H9 (cell line): ENCODE results near the gene ANKHD1. TPM values are rescaled to one million over a fixed set of nuclear protein-coding genes. Genes with fewer than 3 reads are reported as not detected.

Experiments
- DNase-seq: peaks from one replicate; pipeline ENCODE4 v3.0.0-alpha.2; 2017
- H2AFZ ChIP-seq: one replicate; pipeline ENCODE4 v1.6.1; 2013; ENCODE audit warnings: mild to moderate bottlenecking, low read length, control low read depth, moderate library complexity
- H2AK5ac ChIP-seq: 2 replicates; pipeline ENCODE4 v1.6.1; 2013; ENCODE audit warnings: low read length, control low read depth, mixed read lengths; ENCODE audit not compliant: insufficient read length
- H2BK120ac ChIP-seq: one replicate; pipeline ENCODE4 v1.6.1; 2013; ENCODE audit warnings: low read depth, mild to moderate bottlenecking, low read length, control low read depth, inconsistent platforms; ENCODE audit not compliant: poor library complexity, severe bottlenecking
- H2BK12ac ChIP-seq: 2 replicates; pipeline ENCODE4 v1.6.1; 2013; ENCODE audit warnings: low read length, control low read depth, mixed read lengths, low read depth; ENCODE audit not compliant: insufficient read length
- H2BK15ac ChIP-seq: 2 replicates; pipeline ENCODE4 v1.6.1; 2013; ENCODE audit warnings: low read depth, low read length, control low read depth
- H2BK20ac ChIP-seq: one replicate; pipeline ENCODE4 v1.6.1; 2013; ENCODE audit warnings: low read depth, mild to moderate bottlenecking, low read length, control low read depth, inconsistent platforms; ENCODE audit not compliant: poor library complexity, severe bottlenecking
- H2BK5ac ChIP-seq: 2 replicates; pipeline ENCODE4 v1.6.1; 2013; ENCODE audit warnings: low read length, control low read depth, mixed read lengths; ENCODE audit not compliant: insufficient read length
- H3K14ac ChIP-seq: 2 replicates; pipeline ENCODE4 v1.6.1; 2013; ENCODE audit warnings: low read length, control low read depth; ENCODE audit not compliant: insufficient read depth
- H3K18ac ChIP-seq: 2 replicates; pipeline ENCODE4 v1.6.1; 2013; ENCODE audit warnings: low read depth, mild to moderate bottlenecking, mixed read lengths, low read length, control low read depth; ENCODE audit not compliant: insufficient read length
- H3K23ac ChIP-seq: 2 replicates; pipeline ENCODE4 v1.6.1; 2013; ENCODE audit warnings: low read length, control low read depth, mixed read lengths, low read depth; ENCODE audit not compliant: insufficient read length
- H3K23me2 ChIP-seq: 2 replicates; pipeline ENCODE4 v1.6.1; 2013; ENCODE audit warnings: low read depth, mild to moderate bottlenecking, mixed read lengths, low read length, control low read depth; ENCODE audit not compliant: insufficient read length, poor library complexity, severe bottlenecking
- H3K27ac ChIP-seq: 2 replicates; pipeline ENCODE4 v1.5.1; 2013; ENCODE audit warnings: low read length, control low read depth, mixed read lengths, low read depth; ENCODE audit not compliant: insufficient read length
- H3K27me3 ChIP-seq: 2 replicates; pipeline ENCODE4 v1.6.1; 2013; ENCODE audit warnings: low read length, control low read depth, inconsistent platforms; ENCODE audit not compliant: insufficient read depth
- H3K4ac ChIP-seq: 2 replicates; pipeline ENCODE4 v1.6.1; 2013; ENCODE audit warnings: low read depth, mild to moderate bottlenecking, control low read depth, inconsistent platforms, low read length, moderate library complexity
- H3K4me1 ChIP-seq: 2 replicates; pipeline ENCODE4 v1.6.1; 2013; ENCODE audit warnings: low read length, control low read depth, inconsistent platforms; ENCODE audit not compliant: insufficient read depth
- H3K4me2 ChIP-seq: 2 replicates; pipeline ENCODE4 v1.6.1; 2013; ENCODE audit warnings: low read length, control low read depth, mixed read lengths; ENCODE audit not compliant: insufficient read length, insufficient read depth
- H3K56ac ChIP-seq: 2 replicates; pipeline ENCODE4 v1.6.1; 2013; ENCODE audit warnings: low read depth, mild to moderate bottlenecking, mixed read lengths, low read length, control low read depth; ENCODE audit not compliant: insufficient read length
- H3K79me1 ChIP-seq: 2 replicates; pipeline ENCODE4 v1.6.1; 2013; ENCODE audit warnings: low read depth, mild to moderate bottlenecking, moderate library complexity, low read length, control low read depth, inconsistent platforms; ENCODE audit not compliant: insufficient read depth, poor library complexity, severe bottlenecking
- H3K79me2 ChIP-seq: 2 replicates; pipeline ENCODE4 v1.6.1; 2013; ENCODE audit warnings: low read length, control low read depth, inconsistent platforms; ENCODE audit not compliant: insufficient read depth
- H3K9ac ChIP-seq: 2 replicates; pipeline ENCODE4 v1.6.1; 2013; ENCODE audit warnings: low read length, control low read depth, mixed read lengths; ENCODE audit not compliant: insufficient read length; ENCODE audit errors: extremely low read depth
- H3K9me3 ChIP-seq: one replicate; pipeline ENCODE4 v1.6.1; 2013; ENCODE audit warnings: low read depth, low read length, inconsistent platforms; ENCODE audit not compliant: control insufficient read depth
- H3T11ph ChIP-seq: one replicate; pipeline ENCODE4 v1.6.1; 2013; ENCODE audit warnings: mild to moderate bottlenecking, low read length, control low read depth, inconsistent platforms
- H4K20me1 ChIP-seq: one replicate; pipeline ENCODE4 v1.6.1; 2013; ENCODE audit not compliant: control insufficient read depth, insufficient read length, insufficient read depth
- H4K5ac ChIP-seq: 2 replicates; pipeline ENCODE4 v1.6.1; 2013; ENCODE audit warnings: low read depth, mild to moderate bottlenecking, mixed read lengths, low read length, control low read depth; ENCODE audit not compliant: insufficient read length
- H4K8ac ChIP-seq: replicated peaks from 2 replicates; pipeline ENCODE4 v1.6.1; 2013; ENCODE audit warnings: low read length, control low read depth, mixed read lengths, low read depth; ENCODE audit not compliant: insufficient read length
- H4K91ac ChIP-seq: 2 replicates; pipeline ENCODE4 v1.6.1; 2013; ENCODE audit warnings: low read depth, mild to moderate bottlenecking, moderate library complexity, mixed read lengths, low read length, control low read depth; ENCODE audit not compliant: insufficient read length
- H3K27ac Mint-ChIP-seq, 3 experiments: 2 replicates in 2 of 3; 3 replicates in 1 of 3; pipeline ENCODE4 v1.8.0; 2020 to 2021; ENCODE audit warnings: mixed read lengths in 3 of 3, mild to moderate bottlenecking in 1 of 3, moderate library complexity in 1 of 3
- H3K27me3 Mint-ChIP-seq: 2 replicates; pipeline ENCODE4 v1.8.0; 2021; ENCODE audit warnings: low read depth, mild to moderate bottlenecking, moderate library complexity, mixed read lengths
- H3K36me3 Mint-ChIP-seq, 3 experiments: 2 replicates in 2 of 3; 3 replicates in 1 of 3; pipeline ENCODE4 v1.8.0; 2020 to 2021; ENCODE audit warnings: low read depth in 3 of 3, mixed read lengths in 3 of 3; ENCODE audit not compliant: insufficient read depth in 1 of 3
- H3K4me1 Mint-ChIP-seq, 2 experiments: 2 replicates each; pipeline ENCODE4 v1.8.0; 2020; ENCODE audit warnings: mixed read lengths in 2 of 2
- H3K4me3 Mint-ChIP-seq, 2 experiments: 2 replicates in 1 of 2; 3 replicates in 1 of 2; pipeline ENCODE4 v1.8.0; 2020 to 2021; ENCODE audit warnings: mild to moderate bottlenecking in 2 of 2, mixed read lengths in 2 of 2, moderate library complexity in 1 of 2
- H3K9me3 Mint-ChIP-seq, 2 experiments: 2 replicates in 1 of 2; 3 replicates in 1 of 2; pipeline ENCODE4 v1.8.0; 2020; ENCODE audit warnings: mild to moderate bottlenecking in 2 of 2, mixed read lengths in 2 of 2, moderate library complexity in 1 of 2
- CTCF ChIP-seq: fragments of 200-600 bp; sonication (generic); conservative IDR thresholded peaks from 3 replicates; pipeline ENCODE4 v1.8.0; 2021; ENCODE audit warnings: antibody characterized with exemption, mild to moderate bottlenecking
- WGBS: extraction: QIAGEN DNeasy Blood & Tissue Kit; methylation state at CpG from one replicate; pipeline ENCODE4 v1.1.7; 2013; ENCODE audit warnings: missing lambda C conversion rate, low lambda C conversion rate, mixed read lengths; ENCODE audit not compliant: insufficient read length; ENCODE audit errors: extremely low coverage; 5-methylcytosine and 5-hydroxymethylcytosine counted together
- total RNA-seq: library from RNA; stranded (reverse); gene quantifications from 2 replicates; pipeline ENCODE4 v1.2.1, GENCODE V29; 2021

Gene ANKHD1
- total RNA-seq, 1 experiment from 2014 or later: 105 TPM

- no peak overlapping the region for H3K23ac ChIP-seq
- Mint-ChIP-seq H3K36me3 (peaks cover 11 to 38% (median 32%) of the 10 kb centered on the region in 3 experiments; a peak in 6 of 7 replicates), H3K27ac (no peak overlapping the region), H3K4me3 (no peak overlapping the region), H3K27me3 (no peaks in the 10 kb centered on the region), H3K9me3 (no peaks in the 10 kb centered on the region), H3K4me1 (no peaks in the 10 kb centered on the region)
- no peak for DNase-seq
- TF ChIP-seq CTCF: no peak
- no peak overlapping the region for H4K8ac ChIP-seq
- H4K20me1 ChIP-seq: no peaks in the 10 kb centered on the region
- no peaks in the 10 kb centered on the region for H3K9me3 ChIP-seq
- H2BK15ac ChIP-seq: no peak overlapping the region
- H3K56ac ChIP-seq: no peak overlapping the region
- H2BK5ac ChIP-seq: no peak overlapping the region
- H3K4ac ChIP-seq: no peak overlapping the region
- H2BK12ac ChIP-seq: no peak overlapping the region
- no peak overlapping the region for H3K9ac ChIP-seq
- WGBS: no CpG with 5 or more reads among the region's 2 CpGs
- H3T11ph ChIP-seq: no peak overlapping the region
- H3K27ac ChIP-seq: no peak overlapping the region
- H4K5ac ChIP-seq: no peak overlapping the region
- no peak overlapping the region for H3K18ac ChIP-seq
- no peak overlapping the region for H3K4me2 ChIP-seq
- H3K79me1 ChIP-seq: no peaks in the 10 kb centered on the region
- H3K14ac ChIP-seq: no peak overlapping the region
- no peak overlapping the region for H4K91ac ChIP-seq
- H2BK20ac ChIP-seq: no peak overlapping the region
- H3K79me2 ChIP-seq: no peaks in the 10 kb centered on the region
- H2BK120ac ChIP-seq: no peak overlapping the region
- H3K4me1 ChIP-seq: no peaks in the 10 kb centered on the region
- no peaks in the 10 kb centered on the region for H3K23me2 ChIP-seq
- no peak overlapping the region for H2AK5ac ChIP-seq
- H2AFZ ChIP-seq: no peak overlapping the region
- H3K27me3 ChIP-seq: no peaks in the 10 kb centered on the region
These were observed 101.2 kb downstream of the ANKHD1 start for GRCh38 chr5:140502834-140503233.
